GM10847 (cell line): ENCODE results near the gene C3AR1.

Source experiments
- POLR2A ChIP-seq: IDR thresholded peaks from 2 replicates; pipeline ENCODE4 v1.6.1; 2011; ENCODE audit not compliant: insufficient read length; ENCODE audit errors: extremely low read depth

The C3AR1 gene

DNA sequence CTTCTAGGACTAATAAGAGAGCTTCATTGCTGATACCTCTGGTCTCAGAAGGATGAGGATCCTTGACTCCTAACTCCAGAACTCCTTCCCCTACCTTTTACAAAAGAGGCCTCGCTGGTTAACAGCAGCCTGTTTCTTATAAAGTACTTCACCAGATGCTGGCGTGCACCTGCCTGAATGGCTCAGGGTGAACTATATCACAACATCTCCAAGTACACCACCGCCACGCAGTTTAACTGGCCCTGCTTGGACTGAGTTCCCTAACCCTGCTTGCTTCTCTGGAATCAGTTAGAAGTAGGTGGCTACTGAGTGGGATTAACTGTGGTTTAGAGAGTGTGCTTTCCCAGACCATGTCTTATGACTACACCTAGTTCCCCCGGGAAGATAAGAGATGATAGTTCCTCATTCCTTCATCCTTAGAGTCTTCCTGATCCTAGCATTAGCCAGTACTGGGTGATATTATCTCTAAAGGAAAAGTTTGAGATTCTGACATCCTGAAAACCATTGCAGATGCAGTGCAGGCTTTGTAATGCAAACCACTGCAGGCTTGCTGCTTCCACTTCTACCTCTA lies 30.6 kb downstream of the C3AR1 start:
- TF ChIP-seq POLR2A = no peak

DNA sequence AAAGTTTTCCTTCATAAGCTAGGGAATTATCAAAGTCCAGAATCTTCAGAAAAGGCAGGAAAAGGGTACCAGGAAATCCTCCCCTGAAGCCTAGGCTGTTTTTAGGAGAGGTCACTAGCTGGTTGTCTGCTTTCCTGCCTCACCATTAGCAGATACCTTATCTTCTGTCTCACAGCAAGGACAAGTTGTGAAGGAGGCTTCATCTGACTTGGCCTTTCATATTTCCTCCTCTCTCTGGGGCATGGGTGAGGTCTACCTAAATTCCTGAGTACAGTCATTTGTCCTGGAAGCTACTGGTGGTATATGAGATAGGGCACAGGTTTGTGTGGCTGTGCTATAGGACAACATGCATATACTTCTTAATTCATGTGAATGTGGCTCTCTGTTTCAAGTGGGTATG lies 31.4 kb downstream of the C3AR1 start:
- no peak for TF ChIP-seq POLR2A

DNA sequence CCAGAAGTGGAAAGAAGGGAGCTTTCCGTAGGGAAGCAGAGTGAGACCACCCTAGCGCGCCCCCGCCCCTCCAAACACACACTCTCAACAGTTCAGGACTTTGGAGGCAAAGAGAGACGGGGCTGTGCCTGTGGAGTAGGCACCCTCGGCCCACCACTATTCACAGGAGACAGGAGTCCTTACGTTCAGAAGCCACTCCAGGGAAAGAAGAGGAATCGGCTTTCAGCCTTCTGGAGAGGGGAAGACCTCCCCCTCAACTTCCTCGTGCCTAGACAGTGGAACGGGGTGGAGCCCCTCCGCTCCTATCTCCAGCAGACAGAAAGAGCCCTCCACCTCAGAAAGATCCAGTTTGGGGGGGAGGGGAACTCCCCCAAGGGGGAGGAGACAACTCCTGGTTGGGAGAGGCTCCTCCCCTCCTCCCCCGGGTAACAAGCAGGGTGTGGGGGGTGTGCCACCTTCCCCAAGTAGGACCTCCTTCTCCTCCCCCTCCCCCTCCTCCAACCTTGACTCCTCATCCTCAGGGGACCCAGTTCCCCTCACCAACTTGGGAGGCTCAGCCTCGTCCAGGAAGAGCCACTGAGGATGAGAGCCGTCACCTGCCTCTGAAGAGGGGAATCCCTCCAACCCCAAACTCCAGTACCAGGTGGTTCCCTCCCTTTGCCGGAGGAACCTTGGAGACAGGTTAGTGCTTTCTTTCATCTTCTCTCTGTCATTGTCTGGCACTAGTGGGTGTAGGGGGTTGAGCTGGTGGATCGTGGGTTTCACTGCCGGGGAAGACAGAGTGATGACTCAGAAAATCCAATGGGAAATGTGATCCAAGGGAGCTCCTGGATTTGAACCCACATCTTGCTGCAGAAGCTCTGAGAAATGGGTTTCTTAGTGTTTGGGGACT lies 32.8 kb downstream of the C3AR1 start:
- TF ChIP-seq POLR2A = no peak

DNA sequence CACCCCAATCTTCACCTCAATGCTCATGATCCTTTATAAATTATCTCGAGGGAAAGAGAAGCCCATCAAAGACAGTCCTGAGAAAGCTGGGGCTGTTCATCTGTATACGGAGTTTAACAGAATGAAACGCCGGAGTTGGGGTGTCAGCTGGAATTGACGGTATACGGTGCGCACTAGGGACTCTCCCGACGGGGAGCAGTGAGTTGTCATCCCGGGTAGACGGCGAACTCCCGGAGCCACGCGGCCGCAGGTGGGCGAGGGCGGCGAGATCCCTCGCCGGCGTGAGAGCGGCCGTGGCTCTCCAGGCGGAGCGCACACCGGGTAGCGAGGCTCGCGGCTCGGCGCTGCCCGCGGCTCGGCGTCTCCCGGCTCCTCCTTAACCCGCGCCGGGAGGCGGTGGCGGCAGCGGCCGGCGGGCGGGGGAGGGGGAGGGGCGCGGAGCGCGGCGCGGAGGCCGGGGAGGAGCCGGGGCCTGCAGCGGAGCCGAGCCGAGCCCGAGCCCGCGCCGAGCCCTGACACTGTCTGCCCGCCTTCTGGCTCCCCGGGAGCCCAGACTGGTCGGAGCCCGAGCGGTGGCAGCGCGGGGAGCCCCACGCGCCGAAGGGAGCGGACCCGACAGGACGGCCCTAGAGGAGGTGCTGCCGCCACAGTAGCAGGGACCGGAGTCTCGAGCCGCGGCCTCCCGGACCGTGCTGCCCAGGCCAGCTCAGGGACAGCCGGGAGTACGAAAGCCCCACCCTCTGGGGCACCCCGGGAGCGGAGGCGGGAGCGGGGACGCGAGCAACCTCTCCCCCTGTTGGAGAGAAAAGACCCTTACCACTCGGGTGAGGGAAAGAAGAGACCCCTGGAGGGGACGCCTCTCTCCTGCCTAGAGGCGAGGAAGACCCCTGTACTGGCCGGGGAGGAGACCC lies 33.7 kb downstream of the C3AR1 start, which contains the start of gene FOXJ2:
Gene FOXJ2, plus strand, starts transcription at position 475 of the 911 bp plus-strand sequence. CDS start 7,117 bp downstream, outside the sequence.
- TF ChIP-seq POLR2A = peak; percentile 28

DNA sequence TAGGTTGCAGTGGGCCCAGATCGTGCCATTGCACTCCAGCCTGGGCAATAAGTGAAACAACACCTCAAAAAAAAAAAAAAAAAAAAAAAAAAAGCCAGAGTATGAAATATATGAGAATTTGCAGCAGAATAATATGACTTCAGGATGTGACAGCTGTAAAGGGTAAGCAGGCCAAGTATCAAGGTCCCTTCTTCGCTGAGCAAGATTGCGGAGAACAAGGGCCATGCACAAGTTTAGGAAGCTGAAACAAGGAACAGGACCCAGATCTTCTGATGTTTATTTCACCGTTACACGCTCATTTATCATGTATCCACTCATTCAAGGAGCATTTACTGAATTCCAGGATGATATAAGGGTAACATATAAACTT lies 34.3 kb downstream of the C3AR1 start:
- no peak for TF ChIP-seq POLR2A

DNA sequence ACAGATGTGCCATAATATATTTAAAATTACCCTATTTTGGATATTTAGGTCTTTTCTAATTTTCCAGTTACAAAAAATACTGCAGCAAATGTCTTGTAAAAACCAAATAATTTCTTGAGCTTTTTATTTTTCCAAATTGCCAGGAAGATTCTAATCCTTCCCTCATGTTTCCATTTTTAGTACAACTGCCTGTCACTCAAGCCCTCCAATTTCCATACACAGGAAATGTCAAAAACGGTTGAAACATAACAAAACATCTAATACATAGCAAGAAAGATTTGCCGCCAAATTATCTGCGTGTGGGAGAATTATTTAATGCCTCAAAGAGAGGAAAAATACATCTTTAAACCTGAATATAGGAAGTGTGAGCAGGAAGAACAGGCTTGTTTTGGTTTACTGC lies 36.0 kb downstream of the C3AR1 start:
- no peak for TF ChIP-seq POLR2A

DNA sequence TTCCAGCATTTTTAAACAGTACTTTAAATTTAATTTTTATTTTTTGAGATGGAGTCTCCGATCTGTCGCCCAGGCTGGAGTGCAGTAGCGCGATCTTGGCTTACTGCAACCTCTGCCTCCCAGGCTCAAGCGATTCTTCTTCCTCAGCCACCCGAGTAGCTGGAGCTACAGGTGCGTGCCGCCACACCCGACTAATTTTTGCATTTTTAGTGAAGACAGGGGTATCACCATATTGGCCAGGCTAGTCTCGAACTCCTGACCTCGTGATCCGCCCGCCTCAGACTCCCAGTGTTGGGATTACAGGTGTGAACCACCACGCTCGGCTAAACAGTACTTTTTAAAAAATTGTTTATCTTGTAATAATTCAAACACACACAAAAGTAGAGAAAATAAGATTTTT lies 37.9 kb downstream of the C3AR1 start:
- no peak for TF ChIP-seq POLR2A

DNA sequence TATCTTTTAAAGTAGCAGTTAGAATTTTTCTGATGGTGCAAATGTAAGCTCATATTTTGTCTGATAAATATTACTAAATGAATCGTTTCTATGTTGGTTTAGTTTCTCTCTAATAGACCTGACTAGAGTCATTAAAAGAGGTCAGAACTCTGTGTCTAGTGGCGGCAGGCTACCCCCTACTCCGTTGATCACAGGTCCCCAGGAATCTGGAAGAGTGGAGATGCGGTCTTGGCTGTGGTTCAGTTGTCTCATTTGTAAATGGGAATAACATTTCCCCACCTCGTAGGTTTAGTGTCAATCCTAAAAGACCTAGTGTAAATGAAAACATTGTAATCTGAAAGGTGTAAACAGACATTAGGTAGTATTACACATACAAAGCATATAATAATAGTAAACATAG lies 38.3 kb downstream of the C3AR1 start:
- TF ChIP-seq POLR2A = no peak

DNA sequence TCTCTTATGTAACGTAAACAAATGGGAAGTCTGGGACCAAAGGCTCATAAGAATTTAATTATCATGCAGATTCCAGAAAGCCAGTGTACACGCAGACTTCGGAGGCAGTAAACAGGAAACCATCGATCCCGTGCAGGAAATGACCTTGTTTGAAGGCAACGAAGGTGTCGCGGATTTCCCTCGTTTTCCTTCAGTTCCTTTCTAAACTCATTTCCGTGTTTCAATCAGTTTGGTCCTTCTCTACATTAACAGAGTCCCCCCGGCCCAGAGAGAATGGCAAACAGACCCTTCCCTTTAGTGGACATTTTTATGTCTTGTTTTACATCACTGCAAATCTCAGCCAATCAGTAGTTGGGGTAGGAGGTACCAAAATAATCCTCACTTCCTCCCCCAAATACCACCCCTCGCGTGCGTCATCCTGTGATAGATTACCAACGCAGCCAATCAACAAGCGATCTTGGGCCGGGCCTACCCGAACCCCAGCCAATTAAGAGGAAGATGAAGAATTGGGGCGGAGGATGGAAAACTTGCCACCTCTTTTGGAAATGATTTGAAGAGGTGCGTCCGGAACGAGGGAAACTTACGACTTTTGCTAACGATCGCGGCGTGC lies 39.8 kb downstream of the C3AR1 start:
- no peak for TF ChIP-seq POLR2A

DNA sequence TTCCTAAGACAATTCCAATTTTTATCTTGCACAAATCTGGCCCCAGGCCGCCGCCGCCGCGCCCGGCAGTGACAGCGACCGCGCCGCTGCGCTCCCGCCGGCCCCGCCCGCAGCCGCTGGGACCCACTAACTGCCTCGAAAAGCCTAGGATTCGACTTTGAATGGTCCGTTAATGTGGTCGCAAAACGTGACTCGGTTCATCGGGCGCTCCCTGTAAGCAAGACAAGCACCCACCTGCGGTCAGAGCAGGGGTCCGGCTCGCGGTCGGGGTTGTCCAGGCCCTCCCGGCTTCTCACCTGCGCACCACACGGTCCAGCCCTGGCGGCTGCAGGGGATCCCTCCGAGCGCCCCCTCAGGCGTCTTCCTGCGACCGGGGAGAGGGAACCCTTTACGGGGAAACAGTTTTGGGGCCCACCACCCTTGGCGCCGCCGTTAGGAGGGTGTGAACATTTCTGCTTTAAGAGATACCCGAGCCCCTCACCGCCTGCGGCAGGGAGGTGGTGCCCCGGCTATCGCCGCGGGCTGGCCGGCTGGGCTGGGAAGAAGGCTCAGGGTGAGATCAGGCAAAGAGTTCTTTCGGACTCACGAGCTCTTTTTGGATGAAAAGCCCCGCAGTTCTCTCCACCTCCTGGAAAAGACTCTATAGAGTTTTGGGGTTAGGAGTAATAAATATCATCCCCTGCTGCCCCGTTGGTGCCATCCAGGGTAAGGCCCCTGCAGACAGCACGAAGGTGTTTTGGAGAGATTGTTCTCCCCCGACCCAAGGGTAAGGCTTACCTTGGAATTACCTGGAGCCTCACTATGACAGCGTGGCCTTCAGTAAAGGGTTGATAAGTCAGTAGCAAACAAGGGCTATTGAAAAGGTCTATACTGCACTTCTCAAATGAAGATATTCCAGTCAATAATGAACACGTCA lies 47.2 kb downstream of the C3AR1 start:
- no peak for TF ChIP-seq POLR2A

DNA sequence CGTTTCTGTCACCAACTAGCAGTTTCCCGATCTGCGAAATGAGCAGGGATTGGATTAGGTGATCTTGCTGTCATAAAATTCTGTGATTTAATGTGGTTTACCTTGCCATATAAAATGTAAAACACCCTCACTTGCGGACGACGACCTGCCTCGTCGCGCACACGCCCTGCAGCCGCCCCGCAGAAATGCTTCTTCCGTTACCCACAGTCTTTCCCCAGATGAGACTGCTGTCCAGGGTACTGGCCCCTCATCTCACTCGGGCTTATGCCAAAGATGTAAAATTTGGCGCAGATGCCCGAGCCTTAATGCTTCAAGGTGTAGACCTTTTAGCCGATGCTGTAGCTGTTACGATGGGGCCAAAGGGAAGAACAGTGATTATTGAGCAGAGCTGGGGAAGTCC lies 51.3 kb downstream of the C3AR1 start:
- no peak for TF ChIP-seq POLR2A

DNA sequence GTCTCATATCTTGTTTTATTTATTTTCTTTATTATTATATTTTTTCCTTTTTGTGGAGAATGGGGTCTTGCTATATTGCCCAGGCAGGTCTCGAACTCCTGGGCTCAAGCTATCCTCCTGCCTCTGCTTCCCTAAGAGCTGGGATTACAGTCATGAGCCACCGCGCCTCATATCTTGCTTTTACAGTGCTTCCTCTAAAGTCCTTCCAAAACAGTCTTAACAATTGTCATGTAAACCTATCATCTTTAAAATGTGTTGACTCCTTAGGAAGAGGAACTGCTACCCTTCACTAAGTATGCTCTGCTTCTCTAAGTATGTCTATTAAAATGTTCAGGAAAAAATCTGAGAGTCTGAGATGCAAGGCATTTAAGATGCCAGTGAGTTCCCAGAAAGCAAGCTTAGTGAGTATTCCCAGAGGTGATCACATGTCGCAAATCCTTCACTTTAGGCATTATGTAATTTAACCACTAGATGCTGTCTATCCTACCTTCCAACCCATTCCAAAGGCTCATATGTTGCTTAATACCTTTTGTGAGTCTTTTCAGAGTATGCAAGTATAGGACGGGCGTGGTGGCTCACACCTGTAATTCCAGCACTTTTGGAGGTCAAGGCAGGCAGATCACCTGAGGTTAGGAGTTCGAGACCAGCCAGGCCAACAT lies 53.4 kb downstream of the C3AR1 start:
- no peak for TF ChIP-seq POLR2A

DNA sequence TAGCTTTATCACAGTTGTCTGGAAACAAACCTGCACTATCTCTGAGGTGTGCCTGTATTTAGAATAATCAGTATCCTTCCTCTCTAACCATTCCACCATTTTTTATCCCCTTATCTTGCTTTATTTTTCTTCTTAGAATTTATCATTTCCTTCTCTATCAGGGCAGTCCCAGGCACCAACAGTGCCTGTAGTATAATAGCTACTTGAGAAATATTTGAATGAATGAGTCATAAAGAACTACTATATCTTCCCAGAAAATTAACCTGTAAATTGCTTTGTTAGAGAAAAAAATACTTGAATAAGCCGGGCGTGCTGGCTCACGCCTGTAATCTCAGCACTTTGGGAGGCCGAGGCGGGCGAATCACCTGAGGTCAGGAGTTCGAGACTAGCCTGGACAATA lies 54.8 kb downstream of the C3AR1 start:
- TF ChIP-seq POLR2A = no peak
